C4-2B (cell line): Measurements from ENCODE around the gene NFKB2.

Source experiments
- CTCF ChIP-seq: fragments of 450-650 bp; conservative IDR thresholded peaks from 2 replicates; pipeline ENCODE4 v1.5.1; 2017; ENCODE audit warnings: mild to moderate bottlenecking
- ZFX ChIP-seq: fragments of 450-650 bp; IDR thresholded peaks from 2 replicates; pipeline ENCODE4 v1.6.1; 2017

GRCh38 chr10:102420181-102420713 lies 24.7 kb downstream of the NFKB2 start:
- TF ChIP-seq CTCF (no peak), ZFX (no peak)
